Gastroesophageal sphincter (tissue), 4 donors: Measurements from ENCODE around the gene SLC40A1. TPM values are rescaled to one million over a fixed set of nuclear protein-coding genes. Genes with fewer than 3 reads are reported as not detected.

ENCODE experiments used
- ATAC-seq: fragments of 150-250 bp; one replicate; pipeline ENCODE4 v1.9.1; 2016; ENCODE audit warnings: mild to moderate bottlenecking, moderate library complexity
- H3K27ac ChIP-seq, 4 donors: fragments of 200-600 bp; sonication (generic) in 3 of 4; 1 replicate in 3 of 4; 2 replicates in 1 of 4; pipeline ENCODE4 v1.5.1; 2016 to 2019
- H3K27me3 ChIP-seq: fragments of 200-600 bp; sonication (generic); one replicate; pipeline ENCODE4 v1.5.1; 2019
- H3K36me3 ChIP-seq, 2 donors: fragments of 200-600 bp; sonication (generic); one replicate each; pipeline ENCODE4 v1.5.1; 2019; ENCODE audit warnings: control low read depth in 1 of 2
- H3K4me1 ChIP-seq, 3 donors: fragments of 200-600 bp; sonication (generic); 1 replicate in 2 of 3; 2 replicates in 1 of 3; pipeline ENCODE4 v1.5.1; 2016 to 2019; ENCODE audit warnings: control low read depth in 2 of 3
- H3K4me3 ChIP-seq, 2 donors: fragments of 200-600 bp; sonication (generic); one replicate each; pipeline ENCODE4 v1.5.1; 2019; ENCODE audit warnings: mild to moderate bottlenecking in 1 of 2, moderate library complexity in 1 of 2
- H3K9me3 ChIP-seq, 3 donors: fragments of 200-600 bp; sonication (generic); one replicate each; pipeline ENCODE4 v1.5.1; 2017 to 2019; ENCODE audit warnings: control low read depth in 2 of 3
- CTCF ChIP-seq, 4 experiments: fragments of 200-600 bp in 2 of 4; fragments of 450-650 bp in 2 of 4; sonication (generic) in 1 of 4; IDR thresholded peaks; one replicate each; pipeline ENCODE4 v1.5.1; 2017 to 2019; ENCODE audit warnings: antibody characterized with exemption in 4 of 4, mild to moderate bottlenecking in 2 of 4, moderate library complexity in 2 of 4
- EP300 ChIP-seq: sonication (generic); formaldehyde crosslinking; IDR thresholded peaks from one replicate; pipeline ENCODE4 v1.6.1; 2017; ENCODE audit warnings: antibody characterized with exemption, mild to moderate bottlenecking
- POLR2A ChIP-seq, 2 donors: fragments of 450-650 bp; IDR thresholded peaks; one replicate each; pipeline ENCODE4 v1.6.1; 2017; ENCODE audit warnings: antibody characterized with exemption in 2 of 2, mild to moderate bottlenecking in 2 of 2, moderate library complexity in 1 of 2
- POLR2AphosphoS5 ChIP-seq: sonication (generic); formaldehyde crosslinking; IDR thresholded peaks from one replicate; pipeline ENCODE4 v1.6.1; 2017; ENCODE audit warnings: antibody characterized with exemption
- WGBS, 2 donors: methylation state at CpG; one replicate each; pipeline ENCODE4 v1.1.5; 2018; ENCODE audit warnings: low coverage in 1 of 2; 5-methylcytosine and 5-hydroxymethylcytosine counted together
- total RNA-seq, 4 donors: library from RNA; depleted of rRNA; stranded (reverse); fragments of >200 nt; gene quantifications; one replicate each; pipeline ENCODE4 v1.1.0, GENCODE V29; 2016

Gene SLC40A1
- total RNA-seq, 4 donors from 2014 or later: 32.1 to 96.3 (median 57.2) TPM

GRCh38 chr2:189544318-189545042 lies 36.1 kb downstream of the SLC40A1 start:
- no peak overlapping the region for H3K4me3 ChIP-seq
- H3K4me1 ChIP-seq: peaks cover 12 to 72% (median 33%) of the 10 kb centered on the region in 3 donors
- H3K27ac ChIP-seq: peak overlapping the region; percentile 77 to 87 (median 84)
- peak; percentile 74 for ATAC-seq
- TF ChIP-seq CTCF (IDR thresholded peaks at IDR 0.05) (peak in 1 of 4 experiments; percentile 32), POLR2AphosphoS5 (peak; percentile 78), EP300 (no peak), POLR2A (IDR thresholded peaks at IDR 0.05) (no peak)
- WGBS, 2 donors: 35 to 44% methylated on average over 5 of the region's 5 CpGs
- H3K27me3 ChIP-seq: no peaks in the 10 kb centered on the region
- no peaks in the 10 kb centered on the region for H3K36me3 ChIP-seq
- no peaks in the 10 kb centered on the region for H3K9me3 ChIP-seq

- WGBS, 2 donors: 86 to 100% methylated on average over 1 of the region's 1 CpG
- no peaks in the 10 kb centered on the region for H3K36me3 ChIP-seq
- no peak for ATAC-seq
These were observed 37.2 kb downstream of the SLC40A1 start for GRCh38 chr2:189543367-189543766.

GRCh38 chr2:189542145-189542882 lies 38.3 kb downstream of the SLC40A1 start:
- H3K27ac ChIP-seq: peak overlapping the region; percentile 41 to 87 (median 84)
- peak; percentile 23 for ATAC-seq
- no peaks in the 10 kb centered on the region for H3K27me3 ChIP-seq
- 58 to 74% methylated on average over 4 to 6 of the region's 6 CpGs for WGBS, 2 donors
- no peak overlapping the region for H3K4me3 ChIP-seq
- TF ChIP-seq EP300 (no peak), POLR2AphosphoS5 (peak; percentile 44), POLR2A (IDR thresholded peaks at IDR 0.05) (no peak), CTCF (IDR thresholded peaks at IDR 0.05) (no peak)
- H3K4me1 ChIP-seq: peaks cover 4 to 57% (median 26%) of the 10 kb centered on the region in 3 donors
- H3K9me3 ChIP-seq: no peaks in the 10 kb centered on the region
- H3K36me3 ChIP-seq: no peaks in the 10 kb centered on the region

More at GRCh38 chr2:189543367-189543766, 37.2 kb downstream of the SLC40A1 start:
- H3K27ac ChIP-seq: peak overlapping the region; percentile 34 to 87 (median 84)
- no peak for TF ChIP-seq POLR2AphosphoS5
- no peak for TF ChIP-seq POLR2A (IDR thresholded peaks at IDR 0.05)
- TF ChIP-seq EP300: no peak
- no peak for TF ChIP-seq CTCF (IDR thresholded peaks at IDR 0.05)
- no peaks in the 10 kb centered on the region for H3K9me3 ChIP-seq
- H3K4me1 ChIP-seq: peaks cover 4 to 61% (median 26%) of the 10 kb centered on the region in 3 donors
- no peak overlapping the region for H3K4me3 ChIP-seq
- no peaks in the 10 kb centered on the region for H3K27me3 ChIP-seq

GRCh38 chr2:189541591-189541990 lies 39.0 kb downstream of the SLC40A1 start:
- Histone ChIP-seq H3K27ac (peak overlapping the region; percentile 41 to 87 (median 84)), H3K9me3 (no peaks in the 10 kb centered on the region), H3K4me3 (no peak overlapping the region), H3K27me3 (no peaks in the 10 kb centered on the region), H3K36me3 (no peaks in the 10 kb centered on the region), H3K4me1 (peaks cover 4 to 57% (median 26%) of the 10 kb centered on the region in 3 donors)
- WGBS, 2 donors: 0 to 43% methylated on average over 1 to 4 of the region's 5 CpGs
- ATAC-seq: peak; percentile 11
- peak; percentile 41 for TF ChIP-seq POLR2AphosphoS5
- TF ChIP-seq EP300: no peak

GRCh38 chr2:189540551-189540950 lies 40.0 kb downstream of the SLC40A1 start:
- no peak overlapping the region for H3K4me3 ChIP-seq
- no peaks in the 10 kb centered on the region for H3K36me3 ChIP-seq
- H3K27me3 ChIP-seq: no peaks in the 10 kb centered on the region
- H3K9me3 ChIP-seq: no peaks in the 10 kb centered on the region
- H3K4me1 ChIP-seq: peaks cover 3 to 48% (median 21%) of the 10 kb centered on the region in 3 donors
- TF ChIP-seq EP300: no peak
- TF ChIP-seq POLR2A (IDR thresholded peaks at IDR 0.05): no peak
- no peak for TF ChIP-seq CTCF (IDR thresholded peaks at IDR 0.05)
- TF ChIP-seq POLR2AphosphoS5: no peak
- 67 to 83% methylated on average over 1 of the region's 1 CpG for WGBS, 2 donors
- no peak for ATAC-seq
- peak overlapping the region; percentile 18 to 87 (median 62) for H3K27ac ChIP-seq
